GM23338 (cell line): Measurements from ENCODE around the gene SHC4.

Experiments
- CREB1 ChIP-seq: fragments of 250-450 bp; sonication (Bioruptor Pico); IDR thresholded peaks from 2 replicates; pipeline ENCODE4 v1.5.0; 2020; ENCODE audit warnings: low read depth, mild to moderate bottlenecking, moderate library complexity
- CTCF ChIP-seq, 2 experiments: fragments of 200-600 bp in 1 of 2; sonication (generic) in 1 of 2; conservative IDR thresholded peaks; 2 replicates each; pipeline versions ENCODE4 v1.5.1 to v1.6.1; 2016 to 2017; ENCODE audit warnings: antibody characterized with exemption in 2 of 2, low read depth in 2 of 2, mild to moderate bottlenecking in 2 of 2, moderate library complexity in 1 of 2
- EZH2 ChIP-seq: fragments of 200-600 bp; sonication (generic); IDR thresholded peaks from one replicate; pipeline ENCODE4 v1.8.0; 2017; ENCODE audit warnings: antibody characterized with exemption, mild to moderate bottlenecking, low read depth; ENCODE audit not compliant: unreplicated experiment
- POLR2AphosphoS5 ChIP-seq: IDR thresholded peaks from 2 replicates; pipeline ENCODE4 v1.6.1; 2016; ENCODE audit warnings: antibody characterized with exemption, low read depth

- no peak for TF ChIP-seq CTCF (conservative IDR thresholded peaks at IDR 0.05; ENCODE audit: low read depth in 2 of 2)
- TF ChIP-seq CREB1, result no peak
- no peak for TF ChIP-seq EZH2
- no peak for TF ChIP-seq POLR2AphosphoS5
Observed at GRCh38 chr15:48856942-48857341, 106.8 kb downstream of the SHC4 start.
